HG03575 (cell line): Measurements from ENCODE around the gene KBTBD12.

Experiments
- ATAC-seq: cut with Tn5 transposase; IDR thresholded peaks from one replicate; pipeline ENCODE4 v1.9.1; 2021; ENCODE audit not compliant: unreplicated experiment, insufficient number of reproducible peaks, low FRiP score; ENCODE audit errors: extremely low read depth

The KBTBD12 gene

GRCh38 chr3:127999509-128000106 lies 84.6 kb downstream of the KBTBD12 start:
- ATAC-seq = no peak

GRCh38 chr3:128001576-128001975 lies 86.5 kb downstream of the KBTBD12 start:
- ATAC-seq = no peak

DNA sequence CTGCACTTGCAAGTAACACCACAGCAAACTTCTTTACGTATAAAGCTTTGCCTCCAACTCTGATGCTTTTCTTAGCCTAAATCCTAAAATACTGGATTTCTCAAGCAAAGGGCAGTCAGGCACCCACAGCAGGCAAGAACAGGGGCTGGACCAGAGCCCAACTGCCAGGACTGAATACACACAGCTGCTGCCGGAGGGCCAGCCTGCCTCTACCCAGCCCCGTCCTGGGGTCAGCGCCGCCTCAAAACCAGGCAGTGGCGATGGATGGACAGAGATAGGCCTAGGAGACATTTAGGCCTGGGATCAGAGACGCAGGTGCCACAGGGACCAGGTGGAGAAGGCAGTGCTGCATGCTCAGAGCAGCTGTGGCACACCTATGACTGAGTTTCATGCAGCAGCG lies 89.6 kb downstream of the KBTBD12 start:
- ATAC-seq = no peak

GRCh38 chr3:128006061-128007032 lies 91.3 kb downstream of the KBTBD12 start:
- ATAC-seq = no peak

DNA sequence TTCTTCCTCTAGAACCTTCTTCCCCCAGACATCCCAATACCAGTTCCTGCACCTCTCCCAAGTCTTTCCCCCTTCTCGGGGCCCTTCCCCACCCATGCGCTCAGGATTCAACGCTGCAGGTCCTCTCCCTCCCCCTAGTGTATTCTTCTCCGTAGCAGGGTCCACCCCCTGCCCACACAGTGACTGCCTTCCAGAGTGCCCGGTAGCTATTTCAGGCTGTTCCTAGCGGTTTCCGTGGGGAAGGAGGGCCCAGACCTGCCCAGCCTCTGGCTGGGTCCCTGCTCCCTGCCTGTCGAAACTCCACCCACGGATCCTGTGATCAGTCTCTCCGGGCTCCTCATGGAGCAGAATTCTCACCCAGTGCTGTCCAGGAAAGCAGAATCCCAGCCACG lies 92.0 kb downstream of the KBTBD12 start:
- ATAC-seq = no peak

- ATAC-seq = no peak
Measured at GRCh38 chr3:128009952-128010846, 95.2 kb downstream of the KBTBD12 start.

GRCh38 chr3:128011140-128011539 lies 96.1 kb downstream of the KBTBD12 start:
- ATAC-seq = no peak

DNA sequence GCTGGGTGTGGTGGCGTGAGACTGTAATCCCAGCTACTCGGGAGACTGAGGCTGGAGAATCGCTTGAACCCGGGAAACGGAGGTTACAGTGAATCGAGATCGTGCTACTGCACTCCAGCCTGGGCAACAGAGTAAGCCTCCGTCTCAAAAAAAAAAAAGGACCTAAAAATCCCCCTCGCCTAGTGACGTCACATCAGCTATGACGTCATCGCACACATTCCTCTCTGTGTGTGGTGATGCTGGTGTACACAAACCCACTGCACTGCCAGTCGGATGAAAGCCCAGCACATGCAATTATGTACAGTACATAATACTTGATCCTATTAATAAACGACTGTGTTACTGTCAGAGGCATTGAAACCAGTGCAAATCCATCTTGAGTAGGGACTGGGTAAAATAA lies 97.0 kb downstream of the KBTBD12 start:
- ATAC-seq = no peak

DNA sequence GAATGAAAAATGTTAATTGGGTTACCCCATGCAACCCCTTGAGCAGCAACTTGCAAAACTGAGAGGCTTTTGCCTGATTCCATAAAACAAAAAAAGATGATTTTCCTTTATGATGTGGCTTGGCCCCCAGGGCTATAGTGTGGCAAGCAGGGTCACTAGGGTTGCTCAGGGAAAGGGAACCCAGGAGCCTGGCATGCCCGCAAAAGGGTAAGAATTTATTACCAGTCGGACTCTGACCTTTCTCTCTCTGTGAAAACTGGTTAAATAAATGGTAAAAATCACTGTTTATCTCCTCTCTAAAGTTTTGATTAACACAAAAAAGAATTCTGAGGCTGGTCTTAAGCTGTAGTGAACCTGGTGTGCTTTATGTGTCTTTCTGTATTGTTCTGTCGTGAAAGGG lies 99.5 kb downstream of the KBTBD12 start:
- no peak for ATAC-seq

GRCh38 chr3:128016502-128016901 lies 101.5 kb downstream of the KBTBD12 start:
- ATAC-seq = no peak

GRCh38 chr3:128021768-128022372 lies 106.8 kb downstream of the KBTBD12 start:
- no peak for ATAC-seq

- ATAC-seq = no peak
Measured at GRCh38 chr3:128033102-128033501, 118.1 kb downstream of the KBTBD12 start.

DNA sequence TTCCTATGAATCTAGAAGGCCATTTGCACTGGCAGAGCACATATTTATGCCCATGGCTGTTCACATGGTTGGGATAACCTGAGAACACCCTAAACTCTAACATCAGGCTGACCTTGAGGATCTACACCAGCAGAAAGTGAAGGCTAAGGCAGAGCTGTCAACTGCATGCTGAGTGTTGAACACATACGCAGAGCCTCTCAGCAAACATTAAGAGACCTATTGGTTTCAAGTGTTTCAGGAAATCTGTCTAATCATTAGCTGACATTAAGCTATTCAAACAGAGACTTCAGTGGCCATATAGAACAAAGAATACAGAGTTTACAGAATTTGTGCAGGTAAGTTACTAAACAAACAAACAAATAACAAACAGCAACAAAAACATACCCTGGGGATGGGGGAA lies 121.1 kb downstream of the KBTBD12 start:
- no peak for ATAC-seq
